ENCODE data around the gene LAS1L. TPM values are rescaled to one million over a fixed set of nuclear protein-coding genes. Genes with fewer than 3 reads are reported as not detected.

The LAS1L gene
- total RNA-seq, 1 donor from 2014 or later, result 46.8 TPM

- H3K36me3 Mint-ChIP-seq, result peaks cover 10% of the 10 kb centered on the region
- DNase-seq (ENCODE audit: low spot score in 2 of 2, unreplicated experiment in 2 of 2), result no peak
- TF ChIP-seq, protein P1, sequence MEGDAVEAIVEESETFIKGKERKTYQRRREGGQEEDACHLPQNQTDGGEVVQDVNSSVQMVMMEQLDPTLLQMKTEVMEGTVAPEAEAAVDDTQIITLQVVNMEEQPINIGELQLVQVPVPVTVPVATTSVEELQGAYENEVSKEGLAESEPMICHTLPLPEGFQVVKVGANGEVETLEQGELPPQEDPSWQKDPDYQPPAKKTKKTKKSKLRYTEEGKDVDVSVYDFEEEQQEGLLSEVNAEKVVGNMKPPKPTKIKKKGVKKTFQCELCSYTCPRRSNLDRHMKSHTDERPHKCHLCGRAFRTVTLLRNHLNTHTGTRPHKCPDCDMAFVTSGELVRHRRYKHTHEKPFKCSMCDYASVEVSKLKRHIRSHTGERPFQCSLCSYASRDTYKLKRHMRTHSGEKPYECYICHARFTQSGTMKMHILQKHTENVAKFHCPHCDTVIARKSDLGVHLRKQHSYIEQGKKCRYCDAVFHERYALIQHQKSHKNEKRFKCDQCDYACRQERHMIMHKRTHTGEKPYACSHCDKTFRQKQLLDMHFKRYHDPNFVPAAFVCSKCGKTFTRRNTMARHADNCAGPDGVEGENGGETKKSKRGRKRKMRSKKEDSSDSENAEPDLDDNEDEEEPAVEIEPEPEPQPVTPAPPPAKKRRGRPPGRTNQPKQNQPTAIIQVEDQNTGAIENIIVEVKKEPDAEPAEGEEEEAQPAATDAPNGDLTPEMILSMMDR (IDR thresholded peaks at IDR 0.05; ENCODE audit: unreplicated experiment), result no peak
- no peaks in the 10 kb centered on the region for H3K4me1 Mint-ChIP-seq
- peaks cover 6% of the 10 kb centered on the region for H3K9me3 Mint-ChIP-seq
- H3K27ac Mint-ChIP-seq, result no peak overlapping the region
- no peaks in the 10 kb centered on the region for H3K27me3 Mint-ChIP-seq (ENCODE audit: low read depth)
- H3K4me3 Mint-ChIP-seq, result no peak overlapping the region
These were observed 21.0 kb downstream of the LAS1L start for GRCh38 chrX:65513610-65514009.

DNA sequence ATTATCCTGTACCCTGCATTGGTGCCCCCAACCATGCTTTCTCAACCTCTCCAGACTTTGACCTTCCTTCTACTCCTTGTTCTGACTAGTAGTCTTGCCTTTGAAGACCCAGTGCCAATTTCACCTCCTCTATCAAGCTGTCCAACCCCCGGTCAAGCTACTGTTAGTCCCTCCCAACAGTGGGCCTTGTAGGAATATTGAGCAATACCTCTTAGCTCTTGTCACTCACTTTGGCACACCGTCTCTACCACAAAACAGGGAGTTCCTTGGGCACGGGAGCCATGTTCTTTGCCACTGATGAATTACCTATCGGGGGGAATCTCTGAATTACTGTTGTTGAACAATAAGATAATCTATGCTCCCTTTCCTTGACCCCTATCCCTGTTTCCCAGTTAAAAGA, 25.2 kb downstream of the LAS1L start:
- no peak for DNase-seq (ENCODE audit: low spot score in 2 of 2, unreplicated experiment in 2 of 2)
- H3K27me3 Mint-ChIP-seq (ENCODE audit: low read depth), result no peaks in the 10 kb centered on the region
- peaks cover 11% of the 10 kb centered on the region for H3K36me3 Mint-ChIP-seq
- H3K4me1 Mint-ChIP-seq, result no peaks in the 10 kb centered on the region
- no peak overlapping the region for H3K4me3 Mint-ChIP-seq
- TF ChIP-seq, protein P1 (IDR thresholded peaks at IDR 0.05; ENCODE audit: unreplicated experiment), result no peak
- no peak overlapping the region for H3K27ac Mint-ChIP-seq
- peaks cover 12% of the 10 kb centered on the region for H3K9me3 Mint-ChIP-seq

GRCh38 chrX:65508851-65509250, 25.7 kb downstream of the LAS1L start:
- DNase-seq (ENCODE audit: low spot score in 2 of 2, unreplicated experiment in 2 of 2), result no peak
- TF ChIP-seq, protein P1 (IDR thresholded peaks at IDR 0.05; ENCODE audit: unreplicated experiment), result no peak
- no peaks in the 10 kb centered on the region for H3K27me3 Mint-ChIP-seq (ENCODE audit: low read depth)
- no peak overlapping the region for H3K4me3 Mint-ChIP-seq
- no peaks in the 10 kb centered on the region for H3K4me1 Mint-ChIP-seq
- peaks cover 15% of the 10 kb centered on the region for H3K9me3 Mint-ChIP-seq
- H3K27ac Mint-ChIP-seq, result no peak overlapping the region
- peaks cover 11% of the 10 kb centered on the region for H3K36me3 Mint-ChIP-seq

- H3K27me3 Mint-ChIP-seq (ENCODE audit: low read depth), result no peaks in the 10 kb centered on the region
- H3K4me1 Mint-ChIP-seq, result no peaks in the 10 kb centered on the region
- H3K27ac Mint-ChIP-seq, result no peak overlapping the region
- H3K36me3 Mint-ChIP-seq, result peaks cover 2% of the 10 kb centered on the region
- TF ChIP-seq, protein P1 (IDR thresholded peaks at IDR 0.05; ENCODE audit: unreplicated experiment), result no peak
- no peak for DNase-seq (ENCODE audit: low spot score in 2 of 2, unreplicated experiment in 2 of 2)
- H3K4me3 Mint-ChIP-seq, result no peak overlapping the region
- peaks cover 22% of the 10 kb centered on the region for H3K9me3 Mint-ChIP-seq
These were observed 32.0 kb downstream of the LAS1L start for GRCh38 chrX:65502618-65503017.

- H3K4me1 Mint-ChIP-seq, result no peaks in the 10 kb centered on the region
- no peak overlapping the region for H3K27ac Mint-ChIP-seq
- no peak overlapping the region for H3K4me3 Mint-ChIP-seq
- DNase-seq (ENCODE audit: low spot score in 2 of 2, unreplicated experiment in 2 of 2), result no peak
- peaks cover 21% of the 10 kb centered on the region for H3K9me3 Mint-ChIP-seq
- no peaks in the 10 kb centered on the region for H3K36me3 Mint-ChIP-seq
- TF ChIP-seq, protein P1 (IDR thresholded peaks at IDR 0.05; ENCODE audit: unreplicated experiment), result no peak
- no peaks in the 10 kb centered on the region for H3K27me3 Mint-ChIP-seq (ENCODE audit: low read depth)
These were observed 41.2 kb downstream of the LAS1L start for GRCh38 chrX:65493431-65493830.

GRCh38 chrX:65491620-65492019, 43.0 kb downstream of the LAS1L start:
- Mint-ChIP-seq H3K9me3 (peaks cover 21% of the 10 kb centered on the region), H3K36me3 (no peaks in the 10 kb centered on the region), H3K27me3 (ENCODE audit: low read depth) (no peaks in the 10 kb centered on the region), H3K4me1 (no peaks in the 10 kb centered on the region), H3K4me3 (no peak overlapping the region), H3K27ac (no peak overlapping the region)
- DNase-seq (ENCODE audit: low spot score in 2 of 2, unreplicated experiment in 2 of 2), result no peak
- TF ChIP-seq, protein P1 (IDR thresholded peaks at IDR 0.05; ENCODE audit: unreplicated experiment), result no peak

Data from mesothelial cell of epicardium (in vitro differentiated cells).